ENCODE data around the gene SLC38A10. TPM values are rescaled to one million over a fixed set of nuclear protein-coding genes. Genes with fewer than 3 reads are reported as not detected.

Gene SLC38A10
- total and polyA plus RNA-seq, 2 donors from 2014 or later = 72.7 to 89.7 TPM

DNA sequence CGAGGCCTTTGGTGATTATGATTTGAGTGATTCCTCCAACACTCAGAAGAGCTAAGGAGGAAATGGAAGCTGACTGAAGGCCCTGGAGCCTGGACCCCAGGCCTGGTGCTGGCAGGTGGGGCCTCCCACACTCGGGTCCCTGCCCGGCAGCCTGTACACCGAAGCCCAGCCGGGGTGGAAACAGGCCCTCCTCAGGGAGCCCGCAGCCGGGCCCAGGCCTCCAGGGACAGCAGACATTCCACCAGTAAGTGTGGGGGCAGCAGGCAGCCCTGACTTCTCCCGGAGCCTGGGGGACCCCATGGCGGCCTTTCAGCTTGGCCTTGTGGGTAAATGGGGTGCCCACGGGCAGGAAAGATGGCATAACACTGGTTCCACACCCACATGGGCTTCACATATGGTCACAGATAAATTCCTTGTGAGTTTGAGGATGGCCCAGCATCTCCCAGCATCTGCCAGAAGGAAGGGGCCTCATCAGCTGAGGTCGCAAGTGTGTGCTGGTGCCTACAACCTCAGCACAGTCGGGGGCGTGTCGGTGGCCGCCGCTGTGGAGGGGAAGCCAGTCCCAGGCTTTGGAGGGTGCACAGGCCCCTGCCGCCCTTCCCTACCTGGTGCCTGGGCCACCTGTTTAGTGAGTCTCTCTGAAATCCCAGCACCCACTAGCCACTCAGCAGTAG lies 29.2 kb upstream of the SLC38A10 start:
- H3K9ac ChIP-seq (ENCODE audit: low read length in 3 of 3) = no peak overlapping the region
- no peak overlapping the region for H3K4me3 ChIP-seq (ENCODE audit: low read length in 3 of 3)
- H3K9me3 ChIP-seq (ENCODE audit: control insufficient read depth in 2 of 3, insufficient read depth in 1 of 3, low read length in 3 of 3) = no peaks in the 10 kb centered on the region
- DNase-seq = no peak
- no peaks in the 10 kb centered on the region for H3K36me3 ChIP-seq (ENCODE audit: control insufficient read depth in 2 of 3, insufficient read depth in 3 of 3, low read length in 3 of 3)
- TF ChIP-seq, protein P1, sequence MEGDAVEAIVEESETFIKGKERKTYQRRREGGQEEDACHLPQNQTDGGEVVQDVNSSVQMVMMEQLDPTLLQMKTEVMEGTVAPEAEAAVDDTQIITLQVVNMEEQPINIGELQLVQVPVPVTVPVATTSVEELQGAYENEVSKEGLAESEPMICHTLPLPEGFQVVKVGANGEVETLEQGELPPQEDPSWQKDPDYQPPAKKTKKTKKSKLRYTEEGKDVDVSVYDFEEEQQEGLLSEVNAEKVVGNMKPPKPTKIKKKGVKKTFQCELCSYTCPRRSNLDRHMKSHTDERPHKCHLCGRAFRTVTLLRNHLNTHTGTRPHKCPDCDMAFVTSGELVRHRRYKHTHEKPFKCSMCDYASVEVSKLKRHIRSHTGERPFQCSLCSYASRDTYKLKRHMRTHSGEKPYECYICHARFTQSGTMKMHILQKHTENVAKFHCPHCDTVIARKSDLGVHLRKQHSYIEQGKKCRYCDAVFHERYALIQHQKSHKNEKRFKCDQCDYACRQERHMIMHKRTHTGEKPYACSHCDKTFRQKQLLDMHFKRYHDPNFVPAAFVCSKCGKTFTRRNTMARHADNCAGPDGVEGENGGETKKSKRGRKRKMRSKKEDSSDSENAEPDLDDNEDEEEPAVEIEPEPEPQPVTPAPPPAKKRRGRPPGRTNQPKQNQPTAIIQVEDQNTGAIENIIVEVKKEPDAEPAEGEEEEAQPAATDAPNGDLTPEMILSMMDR (IDR thresholded peaks at IDR 0.05; ENCODE audit: borderline replicate concordance, extremely low read depth, insufficient read depth) = no peak
- H3K4me1 ChIP-seq (ENCODE audit: control insufficient read depth in 2 of 3, insufficient read depth in 2 of 3, low read depth in 1 of 3, low read length in 3 of 3) = peaks cover 0 to 15% (median 5%) of the 10 kb centered on the region in 3 donors
- no peaks in the 10 kb centered on the region for H3K27me3 ChIP-seq (ENCODE audit: control insufficient read depth, insufficient read depth, low read length)
- intact Hi-C loops (cut with DNase I) = no loop called here
- no peak overlapping the region for H3K27ac ChIP-seq (ENCODE audit: low read depth in 2 of 2, low read length in 2 of 2)
- FAIRE-seq = no peak

DNA sequence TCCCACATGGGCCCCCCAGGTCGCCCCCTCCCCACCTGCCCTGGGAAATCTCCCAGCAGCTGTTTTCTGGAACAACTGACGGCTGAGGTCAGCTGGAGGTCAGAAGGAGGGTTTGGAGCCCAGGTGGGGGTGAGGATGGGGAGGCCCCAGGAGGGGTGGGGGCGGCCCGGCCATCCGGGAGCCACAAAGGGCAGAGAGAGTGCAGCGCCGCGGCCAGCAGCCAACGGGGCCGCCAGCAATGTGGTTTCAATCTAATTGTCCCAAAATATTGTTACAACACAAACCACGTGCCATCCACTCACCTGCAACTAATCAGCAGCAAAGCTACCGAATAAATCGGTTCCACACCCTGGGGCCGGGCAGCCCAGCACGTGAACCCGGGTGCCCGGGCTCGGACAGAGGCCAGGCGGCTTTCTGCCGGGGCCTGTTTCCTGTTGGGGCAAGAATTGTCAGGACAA lies 28.3 kb upstream of the SLC38A10 start:
- peak in 1 of 5 donors; percentile 60 for DNase-seq
- no peaks in the 10 kb centered on the region for H3K36me3 ChIP-seq (ENCODE audit: control insufficient read depth in 2 of 3, insufficient read depth in 3 of 3, low read length in 3 of 3)
- H3K4me1 ChIP-seq (ENCODE audit: control insufficient read depth in 2 of 3, insufficient read depth in 2 of 3, low read depth in 1 of 3, low read length in 3 of 3) = peaks cover 0 to 6% (median 0%) of the 10 kb centered on the region in 3 donors
- intact Hi-C loops (cut with DNase I) = no loop called here
- H3K9me3 ChIP-seq (ENCODE audit: control insufficient read depth in 2 of 3, insufficient read depth in 1 of 3, low read length in 3 of 3) = no peaks in the 10 kb centered on the region
- no peak overlapping the region for H3K9ac ChIP-seq (ENCODE audit: low read length in 3 of 3)
- FAIRE-seq = no peak
- H3K27ac ChIP-seq (ENCODE audit: low read depth in 2 of 2, low read length in 2 of 2) = no peak overlapping the region
- H3K4me3 ChIP-seq (ENCODE audit: low read length in 3 of 3) = no peak overlapping the region
- no peaks in the 10 kb centered on the region for H3K27me3 ChIP-seq (ENCODE audit: control insufficient read depth, insufficient read depth, low read length)
- TF ChIP-seq, protein P1 (IDR thresholded peaks at IDR 0.05; ENCODE audit: borderline replicate concordance, extremely low read depth, insufficient read depth) = no peak

DNA sequence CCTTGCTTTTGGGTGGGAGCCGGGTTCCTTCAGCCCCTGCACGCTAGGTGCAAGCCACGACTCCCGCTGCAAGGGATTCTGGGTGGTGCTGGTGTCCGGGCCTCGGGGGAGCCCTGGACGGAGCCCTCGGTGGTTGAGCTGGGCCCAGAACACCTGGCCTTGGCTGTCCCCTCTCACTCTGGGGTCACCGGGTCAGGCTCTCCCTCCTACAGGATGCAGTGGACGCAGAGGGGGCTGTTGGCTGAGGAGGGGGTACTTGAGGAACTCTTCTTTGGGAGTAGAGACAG lies 27.9 kb upstream of the SLC38A10 start:
- H3K4me3 ChIP-seq (ENCODE audit: low read length in 3 of 3) = no peak overlapping the region
- FAIRE-seq = no peak

More for the DNA sequence above, 27.9 kb upstream of the SLC38A10 start:
- Histone ChIP-seq H3K4me1 (ENCODE audit: control insufficient read depth in 2 of 3, insufficient read depth in 2 of 3, low read depth in 1 of 3, low read length in 3 of 3) (peaks cover 0 to 2% (median 0%) of the 10 kb centered on the region in 3 donors), H3K27me3 (ENCODE audit: control insufficient read depth, insufficient read depth, low read length) (no peaks in the 10 kb centered on the region), H3K9me3 (ENCODE audit: control insufficient read depth in 2 of 3, insufficient read depth in 1 of 3, low read length in 3 of 3) (no peaks in the 10 kb centered on the region), H3K9ac (ENCODE audit: low read length in 3 of 3) (no peak overlapping the region), H3K36me3 (ENCODE audit: control insufficient read depth in 2 of 3, insufficient read depth in 3 of 3, low read length in 3 of 3) (no peaks in the 10 kb centered on the region), H3K27ac (ENCODE audit: low read depth in 2 of 2, low read length in 2 of 2) (no peak overlapping the region)
- intact Hi-C loops (cut with DNase I) = no loop called here
- no peak for DNase-seq
- TF ChIP-seq, protein P1 (IDR thresholded peaks at IDR 0.05; ENCODE audit: borderline replicate concordance, extremely low read depth, insufficient read depth) = no peak

All from kidney (tissue), 14 donors.